Lower leg skin (tissue), 4 donors: Measurements from ENCODE around the gene SRRM3. TPM values are rescaled to one million over a fixed set of nuclear protein-coding genes. Genes with fewer than 3 reads are reported as not detected.
A peak's percentile ranks its signal among the peaks of the same experiment; 100 is the strongest.
"Not testable (repeated sequence)": the region's sequence is repeated elsewhere in the genome, so short reads cannot be mapped to it uniquely, and the experiment has no call there.

Source experiments
- DNase-seq, 2 donors: peaks; one replicate each; pipeline ENCODE4 v3.0.0-alpha.2; 2019; ENCODE audit warnings: low spot score in 2 of 2
- H3K4me3 ChIP-seq: fragments of 200-600 bp; sonication (generic); 2 replicates; pipeline ENCODE4 v1.5.1; 2017; ENCODE audit warnings: mild to moderate bottlenecking, low read depth; ENCODE audit not compliant: poor library complexity, severe bottlenecking
- CTCF ChIP-seq, 3 donors: fragments of 450-650 bp; IDR thresholded peaks; one replicate each; pipeline ENCODE4 v1.5.1; 2016; ENCODE audit warnings: antibody characterized with exemption in 3 of 3, mild to moderate bottlenecking in 3 of 3, moderate library complexity in 2 of 3
- POLR2A ChIP-seq, 2 donors: fragments of 450-650 bp; IDR thresholded peaks; one replicate each; pipeline ENCODE4 v1.6.1; 2016 to 2017; ENCODE audit warnings: antibody characterized with exemption in 2 of 2, mild to moderate bottlenecking in 1 of 2, moderate library complexity in 1 of 2
- WGBS, 2 donors: methylation state at CpG; one replicate each; pipeline ENCODE4 v1.1.5; 2018; 5-methylcytosine and 5-hydroxymethylcytosine counted together
- intact Hi-C: fragments of 100-400 bp; cut with DNase I; formaldehyde crosslinking; loops from one replicate; pipeline ENCODE4 v1.15.0; 2023; ENCODE audit warnings: low total_unique reads
- total RNA-seq, 4 donors: library from RNA; depleted of rRNA; stranded (reverse); fragments of >200 nt; gene quantifications; one replicate each; pipeline ENCODE4 v1.1.0, GENCODE V29; 2016

Gene SRRM3
- 10 to 100 TPM in 1 of 4 donors, 1 to 10 TPM in 3; 7.5 to 12.3 (median 9.4) TPM for total RNA-seq

GRCh38 chr7:76201732-76202665, at the start of gene SRRM3:
TSS of gene SRRM3 (plus strand) at chr7:76201896. CDS start at chr7:76235067, 33,171 bp downstream.
- peak; percentile 28 to 91 for DNase-seq
- intact Hi-C loops: no loop called here
- 0 to 2% methylated on average over 28 to 43 of the region's 57 CpGs for WGBS, 2 donors
- TF ChIP-seq POLR2A (IDR thresholded peaks at IDR 0.05) (no peak), CTCF (IDR thresholded peaks at IDR 0.05) (no peak)
- no peak within 1 kb of the TSS for H3K4me3 ChIP-seq

- WGBS, 2 donors: 71 to 82% methylated on average over 5 of the region's 5 CpGs
- no peak for TF ChIP-seq POLR2A (IDR thresholded peaks at IDR 0.05)
- TF ChIP-seq CTCF (IDR thresholded peaks at IDR 0.05): no peak
- H3K4me3 ChIP-seq: no peak overlapping the region
- no peak for DNase-seq
- intact Hi-C loops: no loop called here
Observed at GRCh38 chr7:76151932-76152331, 49.8 kb upstream of the SRRM3 start.

GRCh38 chr7:76153571-76154230, 48.0 kb upstream of the SRRM3 start:
- H3K4me3 ChIP-seq, intact Hi-C loops, DNase-seq: not testable (repeated sequence)
- 59 to 68% methylated on average over 5 of the region's 5 CpGs for WGBS, 2 donors

GRCh38 chr7:76155938-76156337, 45.8 kb upstream of the SRRM3 start:
- intact Hi-C loops: no loop called here
- DNase-seq: peak; percentile 46 to 91
- H3K4me3 ChIP-seq: no peak overlapping the region
- WGBS, 2 donors: 73 to 79% methylated on average over 6 of the region's 6 CpGs
- TF ChIP-seq CTCF (IDR thresholded peaks at IDR 0.05) (no peak), POLR2A (IDR thresholded peaks at IDR 0.05) (no peak)

GRCh38 chr7:76156992-76157685, 44.6 kb upstream of the SRRM3 start:
- intact Hi-C loops, H3K4me3 ChIP-seq, DNase-seq: not testable (repeated sequence)
- WGBS, 2 donors: 72% methylated on average over 2 of the region's 2 CpGs

GRCh38 chr7:76158416-76158815, 43.3 kb upstream of the SRRM3 start:
- 92 to 94% methylated on average over 10 of the region's 10 CpGs for whole genome bisulfite sequencing, 2 donors
- H3K4me3 ChIP-seq, intact Hi-C loops, DNase-seq: not testable (repeated sequence)

- 82 to 88% methylated on average over 10 of the region's 10 CpGs for WGBS, 2 donors
- H3K4me3 ChIP-seq, intact Hi-C loops: not testable (repeated sequence)
- DNase-seq: peak in 1 of 2 donors; percentile 15
Observed at GRCh38 chr7:76162416-76163170, 39.1 kb upstream of the SRRM3 start.

GRCh38 chr7:76163812-76164211, 37.9 kb upstream of the SRRM3 start:
- peak in 1 of 2 donors; percentile 43 for DNase-seq
- intact Hi-C loops: not testable (repeated sequence)
- WGBS, 2 donors: 46 to 58% methylated on average over 8 of the region's 8 CpGs

More at GRCh38 chr7:76163812-76164211, 37.9 kb upstream of the SRRM3 start:
- not testable (repeated sequence) for H3K4me3 ChIP-seq
